ENCODE data around the gene RPS17. TPM values are rescaled to one million over a fixed set of nuclear protein-coding genes. Genes with fewer than 3 reads are reported as not detected.

RPS17 gene
- total and polyA plus RNA-seq, 10 of the 15 experiments (the other 5 are each of a cell fraction or from before 2014, with no cell fraction given) = 1,223 to 7,871 (median 3,879) TPM

DNA sequence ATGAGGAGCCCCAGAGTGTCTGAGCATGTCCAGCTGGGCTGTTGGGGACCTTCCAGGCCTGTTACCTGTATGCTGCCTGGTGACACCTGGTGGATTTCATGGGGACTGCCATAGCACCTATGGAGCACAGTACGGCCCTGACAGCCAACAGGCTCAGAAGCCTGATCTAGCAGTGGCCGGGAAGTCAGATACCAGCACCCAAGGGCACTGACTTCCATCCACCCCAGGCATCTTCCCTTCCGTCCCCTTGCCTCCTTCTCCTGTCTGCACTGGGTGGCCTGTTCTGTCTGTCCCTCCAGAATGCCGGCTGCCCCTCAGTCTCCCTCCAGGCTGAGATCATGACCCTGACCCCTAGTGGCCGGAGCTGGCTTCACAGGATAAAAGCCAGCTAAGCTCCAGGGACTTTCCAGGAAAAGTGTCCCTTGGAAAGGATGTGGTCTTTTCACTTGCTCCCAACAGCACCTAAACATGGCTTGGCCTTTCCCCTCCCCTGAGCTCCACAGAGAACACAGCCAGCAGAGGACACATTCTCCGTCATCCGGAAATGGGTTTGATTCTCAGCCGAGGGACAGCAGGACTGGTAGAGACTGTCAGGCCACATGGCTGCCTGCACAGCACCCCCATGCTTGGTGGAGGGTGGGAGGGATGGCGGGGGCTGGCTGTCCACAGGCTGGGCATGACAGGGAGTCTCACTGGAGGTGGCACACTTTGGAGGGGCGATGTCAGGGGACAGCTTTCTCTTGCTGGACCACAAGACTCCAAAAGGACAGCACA, 9.5 kb downstream of the RPS17 start (continued):
- TF ChIP-seq, protein P1, sequence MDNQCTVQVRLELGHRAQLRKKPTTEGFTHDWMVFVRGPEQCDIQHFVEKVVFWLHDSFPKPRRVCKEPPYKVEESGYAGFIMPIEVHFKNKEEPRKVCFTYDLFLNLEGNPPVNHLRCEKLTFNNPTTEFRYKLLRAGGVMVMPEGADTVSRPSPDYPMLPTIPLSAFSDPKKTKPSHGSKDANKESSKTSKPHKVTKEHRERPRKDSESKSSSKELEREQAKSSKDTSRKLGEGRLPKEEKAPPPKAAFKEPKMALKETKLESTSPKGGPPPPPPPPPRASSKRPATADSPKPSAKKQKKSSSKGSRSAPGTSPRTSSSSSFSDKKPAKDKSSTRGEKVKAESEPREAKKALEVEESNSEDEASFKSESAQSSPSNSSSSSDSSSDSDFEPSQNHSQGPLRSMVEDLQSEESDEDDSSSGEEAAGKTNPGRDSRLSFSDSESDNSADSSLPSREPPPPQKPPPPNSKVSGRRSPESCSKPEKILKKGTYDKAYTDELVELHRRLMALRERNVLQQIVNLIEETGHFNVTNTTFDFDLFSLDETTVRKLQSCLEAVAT (IDR thresholded peaks at IDR 0.05) = no peak
- TF ChIP-seq POLR2AphosphoS2 (IDR thresholded peaks at IDR 0.05; ENCODE audit: low read depth, low read length) (no peak), FOXK2 (IDR thresholded peaks at IDR 0.05) (no peak), NFYB (IDR thresholded peaks at IDR 0.05; ENCODE audit: insufficient read depth, low read depth, low read length) (no peak), EP300 (IDR thresholded peaks at IDR 0.05; ENCODE audit: borderline replicate concordance in 1 of 2, control insufficient read depth in 1 of 2, low read depth in 2 of 2, low read length in 2 of 2) (0 out of 4 replicates have a peak, but pooled peaks of 1 of the 2 experiments have one; percentile 12), TCF3 (IDR thresholded peaks at IDR 0.05; ENCODE audit: borderline replicate concordance, insufficient read depth, low read depth, low read length) (no peak), SREBF2 (IDR thresholded peaks at IDR 0.05; ENCODE audit: low read length) (no peak), SPI1 (IDR thresholded peaks at IDR 0.05; ENCODE audit: borderline replicate concordance, insufficient read depth, low read depth, low read length) (no peak), POLR2AphosphoS5 (IDR thresholded peaks at IDR 0.05; ENCODE audit: low read length) (no peak), ZNF274 (IDR thresholded peaks at IDR 0.05; ENCODE audit: insufficient read depth, insufficient read length) (no peak), IRF4 (IDR thresholded peaks at IDR 0.05; ENCODE audit: low read depth, low read length) (no peak), ZNF622 (IDR thresholded peaks at IDR 0.05) (no peak), SP1 (IDR thresholded peaks at IDR 0.05; ENCODE audit: low read depth, low read length) (no peak), RUNX3 (IDR thresholded peaks at IDR 0.05; ENCODE audit: low read length) (0 out of 2 replicates have a peak, but pooled peaks have one; percentile 23), JUNB (IDR thresholded peaks at IDR 0.05) (no peak), ASH2L (IDR thresholded peaks at IDR 0.05; ENCODE audit: borderline replicate concordance, low read depth) (no peak), GATAD2B (conservative IDR thresholded peaks at IDR 0.05; ENCODE audit: low read depth) (no peak; the same call in 1 of the 2 replicates), IKZF1 (conservative IDR thresholded peaks at IDR 0.05) (peak; percentile 89)
- TF ChIP-seq, protein P2, sequence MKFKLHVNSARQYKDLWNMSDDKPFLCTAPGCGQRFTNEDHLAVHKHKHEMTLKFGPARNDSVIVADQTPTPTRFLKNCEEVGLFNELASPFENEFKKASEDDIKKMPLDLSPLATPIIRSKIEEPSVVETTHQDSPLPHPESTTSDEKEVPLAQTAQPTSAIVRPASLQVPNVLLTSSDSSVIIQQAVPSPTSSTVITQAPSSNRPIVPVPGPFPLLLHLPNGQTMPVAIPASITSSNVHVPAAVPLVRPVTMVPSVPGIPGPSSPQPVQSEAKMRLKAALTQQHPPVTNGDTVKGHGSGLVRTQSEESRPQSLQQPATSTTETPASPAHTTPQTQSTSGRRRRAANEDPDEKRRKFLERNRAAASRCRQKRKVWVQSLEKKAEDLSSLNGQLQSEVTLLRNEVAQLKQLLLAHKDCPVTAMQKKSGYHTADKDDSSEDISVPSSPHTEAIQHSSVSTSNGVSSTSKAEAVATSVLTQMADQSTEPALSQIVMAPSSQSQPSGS (IDR thresholded peaks at IDR 0.05; ENCODE audit: low read length) = no peak
- TF ChIP-seq, protein P3, sequence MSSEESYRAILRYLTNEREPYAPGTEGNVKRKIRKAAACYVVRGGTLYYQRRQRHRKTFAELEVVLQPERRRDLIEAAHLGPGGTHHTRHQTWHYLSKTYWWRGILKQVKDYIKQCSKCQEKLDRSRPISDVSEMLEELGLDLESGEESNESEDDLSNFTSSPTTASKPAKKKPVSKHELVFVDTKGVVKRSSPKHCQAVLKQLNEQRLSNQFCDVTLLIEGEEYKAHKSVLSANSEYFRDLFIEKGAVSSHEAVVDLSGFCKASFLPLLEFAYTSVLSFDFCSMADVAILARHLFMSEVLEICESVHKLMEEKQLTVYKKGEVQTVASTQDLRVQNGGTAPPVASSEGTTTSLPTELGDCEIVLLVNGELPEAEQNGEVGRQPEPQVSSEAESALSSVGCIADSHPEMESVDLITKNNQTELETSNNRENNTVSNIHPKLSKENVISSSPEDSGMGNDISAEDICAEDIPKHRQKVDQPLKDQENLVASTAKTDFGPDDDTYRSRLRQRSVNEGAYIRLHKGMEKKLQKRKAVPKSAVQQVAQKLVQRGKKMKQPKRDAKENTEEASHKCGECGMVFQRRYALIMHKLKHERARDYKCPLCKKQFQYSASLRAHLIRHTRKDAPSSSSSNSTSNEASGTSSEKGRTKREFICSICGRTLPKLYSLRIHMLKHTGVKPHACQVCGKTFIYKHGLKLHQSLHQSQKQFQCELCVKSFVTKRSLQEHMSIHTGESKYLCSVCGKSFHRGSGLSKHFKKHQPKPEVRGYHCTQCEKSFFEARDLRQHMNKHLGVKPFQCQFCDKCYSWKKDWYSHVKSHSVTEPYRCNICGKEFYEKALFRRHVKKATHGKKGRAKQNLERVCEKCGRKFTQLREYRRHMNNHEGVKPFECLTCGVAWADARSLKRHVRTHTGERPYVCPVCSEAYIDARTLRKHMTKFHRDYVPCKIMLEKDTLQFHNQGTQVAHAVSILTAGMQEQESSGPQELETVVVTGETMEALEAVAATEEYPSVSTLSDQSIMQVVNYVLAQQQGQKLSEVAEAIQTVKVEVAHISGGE (CRISPR knock-in tag; IDR thresholded peaks at IDR 0.05) = no peak
- TF ChIP-seq, protein P4, sequence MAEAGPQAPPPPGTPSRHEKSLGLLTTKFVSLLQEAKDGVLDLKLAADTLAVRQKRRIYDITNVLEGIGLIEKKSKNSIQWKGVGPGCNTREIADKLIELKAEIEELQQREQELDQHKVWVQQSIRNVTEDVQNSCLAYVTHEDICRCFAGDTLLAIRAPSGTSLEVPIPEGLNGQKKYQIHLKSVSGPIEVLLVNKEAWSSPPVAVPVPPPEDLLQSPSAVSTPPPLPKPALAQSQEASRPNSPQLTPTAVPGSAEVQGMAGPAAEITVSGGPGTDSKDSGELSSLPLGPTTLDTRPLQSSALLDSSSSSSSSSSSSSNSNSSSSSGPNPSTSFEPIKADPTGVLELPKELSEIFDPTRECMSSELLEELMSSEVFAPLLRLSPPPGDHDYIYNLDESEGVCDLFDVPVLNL (IDR thresholded peaks at IDR 0.05; ENCODE audit: low read depth, low read length) = no peak
- TF ChIP-seq, protein P5, sequence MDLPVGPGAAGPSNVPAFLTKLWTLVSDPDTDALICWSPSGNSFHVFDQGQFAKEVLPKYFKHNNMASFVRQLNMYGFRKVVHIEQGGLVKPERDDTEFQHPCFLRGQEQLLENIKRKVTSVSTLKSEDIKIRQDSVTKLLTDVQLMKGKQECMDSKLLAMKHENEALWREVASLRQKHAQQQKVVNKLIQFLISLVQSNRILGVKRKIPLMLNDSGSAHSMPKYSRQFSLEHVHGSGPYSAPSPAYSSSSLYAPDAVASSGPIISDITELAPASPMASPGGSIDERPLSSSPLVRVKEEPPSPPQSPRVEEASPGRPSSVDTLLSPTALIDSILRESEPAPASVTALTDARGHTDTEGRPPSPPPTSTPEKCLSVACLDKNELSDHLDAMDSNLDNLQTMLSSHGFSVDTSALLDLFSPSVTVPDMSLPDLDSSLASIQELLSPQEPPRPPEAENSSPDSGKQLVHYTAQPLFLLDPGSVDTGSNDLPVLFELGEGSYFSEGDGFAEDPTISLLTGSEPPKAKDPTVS (IDR thresholded peaks at IDR 0.05; ENCODE audit: low read depth, low read length) = no peak
